GM10248 (cell line): ENCODE data around the gene LSS.
"Not testable (repeated sequence)": the region's sequence is repeated elsewhere in the genome, so short reads cannot be mapped to it uniquely, and the experiment has no call there.

Source experiments
- CTCF ChIA-PET: fragments of 300-600 bp; sonication (Branson Sonifier 250); formaldehyde crosslinking; extraction: SDS; loops from one replicate; lab custom pipeline; 2021; ENCODE audit warnings: antibody characterized with exemption; lab: Yijun Ruan, JAX
- POLR2A ChIA-PET: fragments of 350-650 bp; sonication (Branson Sonifier 250); formaldehyde crosslinking; extraction: SDS; loops from one replicate; lab custom pipeline; 2020; ENCODE audit warnings: antibody characterized with exemption; lab: Yijun Ruan, JAX
- DNase-seq: peaks from one replicate; pipeline ENCODE4 v3.0.0; 2012; ENCODE audit errors: extremely low spot score
- TF ChIP-seq, protein P1 (sequence below): IDR thresholded peaks from 2 replicates; pipeline ENCODE4 v1.5.1; 2012; ENCODE audit warnings: mild to moderate bottlenecking, low read depth; ENCODE audit errors: extremely low read depth, missing control alignments, control extremely low read depth

The LSS gene

DNA sequence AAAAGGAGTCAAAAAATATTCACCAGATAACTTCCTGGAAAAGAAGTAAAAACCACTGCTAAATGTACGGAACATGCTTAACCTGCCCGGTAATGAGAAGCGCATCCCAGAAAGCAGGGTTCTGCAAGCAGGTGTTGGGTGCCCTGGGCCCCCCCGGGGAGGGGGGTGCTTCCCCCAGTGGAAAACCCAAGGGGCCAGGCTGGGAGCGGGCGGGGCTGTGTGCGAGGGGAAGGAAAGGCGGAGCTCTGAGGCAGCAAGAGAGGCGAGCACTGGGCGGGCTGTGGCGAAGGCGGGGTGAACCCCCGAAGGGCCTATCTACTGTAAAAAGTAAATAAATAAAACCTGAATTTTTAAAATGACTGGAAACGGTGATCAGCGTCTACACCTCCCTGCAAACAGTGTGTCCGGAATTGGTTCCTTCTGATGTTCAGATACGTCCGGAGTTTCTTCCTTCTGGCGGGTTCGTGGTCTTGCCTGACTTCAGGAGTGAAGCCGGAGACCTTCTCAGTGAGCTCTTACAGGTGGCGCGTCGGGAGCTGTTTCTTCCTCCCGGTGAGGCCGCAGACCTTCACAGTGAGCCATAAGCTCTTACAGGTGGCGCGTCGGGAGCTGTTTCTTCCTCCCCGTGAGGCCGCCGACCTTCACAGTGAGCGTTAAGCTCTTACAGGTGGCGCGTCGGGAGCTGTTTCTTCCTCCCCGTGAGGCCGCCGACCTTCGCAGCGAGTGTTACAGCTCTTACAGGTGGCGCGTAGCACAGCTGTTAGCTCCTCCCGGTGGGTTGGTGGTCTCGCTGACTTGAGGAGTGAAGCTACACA, 86.6 kb downstream of the LSS start:
- ChIA-PET POLR2A (no interaction called here), CTCF (interaction anchor here (0.7 to 3.8 kb wide), 12 partner anchors 11 to 497 kb away, joined by 3 to 54 read pairs (median 5); partner anchors contain the start of genes FTCD and PRMT2)
- TF ChIP-seq, protein P1, sequence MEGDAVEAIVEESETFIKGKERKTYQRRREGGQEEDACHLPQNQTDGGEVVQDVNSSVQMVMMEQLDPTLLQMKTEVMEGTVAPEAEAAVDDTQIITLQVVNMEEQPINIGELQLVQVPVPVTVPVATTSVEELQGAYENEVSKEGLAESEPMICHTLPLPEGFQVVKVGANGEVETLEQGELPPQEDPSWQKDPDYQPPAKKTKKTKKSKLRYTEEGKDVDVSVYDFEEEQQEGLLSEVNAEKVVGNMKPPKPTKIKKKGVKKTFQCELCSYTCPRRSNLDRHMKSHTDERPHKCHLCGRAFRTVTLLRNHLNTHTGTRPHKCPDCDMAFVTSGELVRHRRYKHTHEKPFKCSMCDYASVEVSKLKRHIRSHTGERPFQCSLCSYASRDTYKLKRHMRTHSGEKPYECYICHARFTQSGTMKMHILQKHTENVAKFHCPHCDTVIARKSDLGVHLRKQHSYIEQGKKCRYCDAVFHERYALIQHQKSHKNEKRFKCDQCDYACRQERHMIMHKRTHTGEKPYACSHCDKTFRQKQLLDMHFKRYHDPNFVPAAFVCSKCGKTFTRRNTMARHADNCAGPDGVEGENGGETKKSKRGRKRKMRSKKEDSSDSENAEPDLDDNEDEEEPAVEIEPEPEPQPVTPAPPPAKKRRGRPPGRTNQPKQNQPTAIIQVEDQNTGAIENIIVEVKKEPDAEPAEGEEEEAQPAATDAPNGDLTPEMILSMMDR = no peak
- DNase-seq = no peak

- DNase-seq, POLR2A ChIA-PET: not testable (repeated sequence)
- CTCF ChIA-PET = interaction anchor here (3.8 kb wide), 1 partner anchor 13 kb away, joined by 54 read pairs; the partner anchor contains the start of gene FTCD
These were observed 88.1 kb downstream of the LSS start for GRCh38 chr21:46140352-46141003.

- ChIA-PET POLR2A (no interaction called here), CTCF (no interaction called here)
- TF ChIP-seq, protein P1 = no peak
- DNase-seq = no peak
These were observed 88.9 kb downstream of the LSS start for GRCh38 chr21:46139686-46140085.

GRCh38 chr21:46138383-46138970, 90.1 kb downstream of the LSS start:
- ChIA-PET CTCF (no interaction called here), POLR2A (no interaction called here)
- no peak for DNase-seq
- TF ChIP-seq, protein P1 = no peak
